C4-2B (cell line): ENCODE data around the gene SEMA5B.

ENCODE experiments used
- CTCF ChIP-seq: fragments of 450-650 bp; conservative IDR thresholded peaks from 2 replicates; pipeline ENCODE4 v1.5.1; 2017; ENCODE audit warnings: mild to moderate bottlenecking
- ZFX ChIP-seq: fragments of 450-650 bp; IDR thresholded peaks from 2 replicates; pipeline ENCODE4 v1.6.1; 2017

GRCh38 chr3:123048480-123049237 is 21.1 kb upstream of the SEMA5B start:
- TF ChIP-seq CTCF (no peak), ZFX (no peak)
